Left forelimb (tissue), 1 donor: ENCODE results near the gene NBR1.
"Not testable (repeated sequence)": the region's sequence is repeated elsewhere in the genome, so short reads cannot be mapped to it uniquely, and the experiment has no call there.

ENCODE experiments used
- DNase-seq: peaks from one replicate; pipeline ENCODE4 v3.0.0-alpha.2; 2018; ENCODE audit warnings: low spot score

Gene NBR1

DNA sequence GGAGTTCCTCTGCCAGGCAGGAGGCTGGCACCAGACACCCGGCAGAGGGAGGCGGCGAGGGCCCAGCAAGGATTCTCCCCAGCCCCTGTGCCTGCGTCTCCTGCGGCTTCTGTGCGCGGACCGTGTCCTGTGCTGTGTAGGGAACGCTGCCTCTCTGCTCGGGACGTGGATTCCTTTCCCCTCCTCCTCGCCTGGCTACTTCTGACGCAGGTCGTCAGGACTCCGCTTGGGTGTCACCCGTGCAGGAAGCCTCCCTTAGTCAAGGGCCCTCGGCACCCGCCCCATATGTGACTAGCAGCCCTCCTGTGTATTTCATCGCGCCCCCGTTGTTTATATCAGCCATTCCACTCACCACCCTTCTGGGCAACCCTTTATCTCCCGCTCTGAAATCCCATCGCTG is 75.4 kb downstream of the NBR1 start:
- not testable (repeated sequence) for DNase-seq
